H9 (cell line): ENCODE measurements around the gene TRIM61. TPM values are rescaled to one million over a fixed set of nuclear protein-coding genes. Genes with fewer than 3 reads are reported as not detected.
"Not testable (repeated sequence)": the region's sequence is repeated elsewhere in the genome, so short reads cannot be mapped to it uniquely, and the experiment has no call there.

Source experiments
- DNase-seq: peaks from one replicate; pipeline ENCODE4 v3.0.0-alpha.2; 2017
- H2AFZ ChIP-seq: one replicate; pipeline ENCODE4 v1.6.1; 2013; ENCODE audit warnings: mild to moderate bottlenecking, low read length, control low read depth, moderate library complexity
- H2AK5ac ChIP-seq: 2 replicates; pipeline ENCODE4 v1.6.1; 2013; ENCODE audit warnings: low read length, control low read depth, mixed read lengths; ENCODE audit not compliant: insufficient read length
- H2BK120ac ChIP-seq: one replicate; pipeline ENCODE4 v1.6.1; 2013; ENCODE audit warnings: low read depth, mild to moderate bottlenecking, low read length, control low read depth, inconsistent platforms; ENCODE audit not compliant: poor library complexity, severe bottlenecking
- H2BK12ac ChIP-seq: 2 replicates; pipeline ENCODE4 v1.6.1; 2013; ENCODE audit warnings: low read length, control low read depth, mixed read lengths, low read depth; ENCODE audit not compliant: insufficient read length
- H2BK15ac ChIP-seq: 2 replicates; pipeline ENCODE4 v1.6.1; 2013; ENCODE audit warnings: low read depth, low read length, control low read depth
- H2BK20ac ChIP-seq: one replicate; pipeline ENCODE4 v1.6.1; 2013; ENCODE audit warnings: low read depth, mild to moderate bottlenecking, low read length, control low read depth, inconsistent platforms; ENCODE audit not compliant: poor library complexity, severe bottlenecking
- H2BK5ac ChIP-seq: 2 replicates; pipeline ENCODE4 v1.6.1; 2013; ENCODE audit warnings: low read length, control low read depth, mixed read lengths; ENCODE audit not compliant: insufficient read length
- H3K14ac ChIP-seq: 2 replicates; pipeline ENCODE4 v1.6.1; 2013; ENCODE audit warnings: low read length, control low read depth; ENCODE audit not compliant: insufficient read depth
- H3K18ac ChIP-seq: 2 replicates; pipeline ENCODE4 v1.6.1; 2013; ENCODE audit warnings: low read depth, mild to moderate bottlenecking, mixed read lengths, low read length, control low read depth; ENCODE audit not compliant: insufficient read length
- H3K23ac ChIP-seq: 2 replicates; pipeline ENCODE4 v1.6.1; 2013; ENCODE audit warnings: low read length, control low read depth, mixed read lengths, low read depth; ENCODE audit not compliant: insufficient read length
- H3K23me2 ChIP-seq: 2 replicates; pipeline ENCODE4 v1.6.1; 2013; ENCODE audit warnings: low read depth, mild to moderate bottlenecking, mixed read lengths, low read length, control low read depth; ENCODE audit not compliant: insufficient read length, poor library complexity, severe bottlenecking
- H3K27ac ChIP-seq: 2 replicates; pipeline ENCODE4 v1.5.1; 2013; ENCODE audit warnings: low read length, control low read depth, mixed read lengths, low read depth; ENCODE audit not compliant: insufficient read length
- H3K27me3 ChIP-seq: 2 replicates; pipeline ENCODE4 v1.6.1; 2013; ENCODE audit warnings: low read length, control low read depth, inconsistent platforms; ENCODE audit not compliant: insufficient read depth
- H3K4ac ChIP-seq: 2 replicates; pipeline ENCODE4 v1.6.1; 2013; ENCODE audit warnings: low read depth, mild to moderate bottlenecking, control low read depth, inconsistent platforms, low read length, moderate library complexity
- H3K4me1 ChIP-seq: 2 replicates; pipeline ENCODE4 v1.6.1; 2013; ENCODE audit warnings: low read length, control low read depth, inconsistent platforms; ENCODE audit not compliant: insufficient read depth
- H3K4me2 ChIP-seq: 2 replicates; pipeline ENCODE4 v1.6.1; 2013; ENCODE audit warnings: low read length, control low read depth, mixed read lengths; ENCODE audit not compliant: insufficient read length, insufficient read depth
- H3K56ac ChIP-seq: 2 replicates; pipeline ENCODE4 v1.6.1; 2013; ENCODE audit warnings: low read depth, mild to moderate bottlenecking, mixed read lengths, low read length, control low read depth; ENCODE audit not compliant: insufficient read length
- H3K79me1 ChIP-seq: 2 replicates; pipeline ENCODE4 v1.6.1; 2013; ENCODE audit warnings: low read depth, mild to moderate bottlenecking, moderate library complexity, low read length, control low read depth, inconsistent platforms; ENCODE audit not compliant: insufficient read depth, poor library complexity, severe bottlenecking
- H3K79me2 ChIP-seq: 2 replicates; pipeline ENCODE4 v1.6.1; 2013; ENCODE audit warnings: low read length, control low read depth, inconsistent platforms; ENCODE audit not compliant: insufficient read depth
- H3K9ac ChIP-seq: 2 replicates; pipeline ENCODE4 v1.6.1; 2013; ENCODE audit warnings: low read length, control low read depth, mixed read lengths; ENCODE audit not compliant: insufficient read length; ENCODE audit errors: extremely low read depth
- H3K9me3 ChIP-seq: one replicate; pipeline ENCODE4 v1.6.1; 2013; ENCODE audit warnings: low read depth, low read length, inconsistent platforms; ENCODE audit not compliant: control insufficient read depth
- H3T11ph ChIP-seq: one replicate; pipeline ENCODE4 v1.6.1; 2013; ENCODE audit warnings: mild to moderate bottlenecking, low read length, control low read depth, inconsistent platforms
- H4K20me1 ChIP-seq: one replicate; pipeline ENCODE4 v1.6.1; 2013; ENCODE audit not compliant: control insufficient read depth, insufficient read length, insufficient read depth
- H4K5ac ChIP-seq: 2 replicates; pipeline ENCODE4 v1.6.1; 2013; ENCODE audit warnings: low read depth, mild to moderate bottlenecking, mixed read lengths, low read length, control low read depth; ENCODE audit not compliant: insufficient read length
- H4K8ac ChIP-seq: replicated peaks from 2 replicates; pipeline ENCODE4 v1.6.1; 2013; ENCODE audit warnings: low read length, control low read depth, mixed read lengths, low read depth; ENCODE audit not compliant: insufficient read length
- H4K91ac ChIP-seq: 2 replicates; pipeline ENCODE4 v1.6.1; 2013; ENCODE audit warnings: low read depth, mild to moderate bottlenecking, moderate library complexity, mixed read lengths, low read length, control low read depth; ENCODE audit not compliant: insufficient read length
- H3K27ac Mint-ChIP-seq, 3 experiments: 2 replicates in 2 of 3; 3 replicates in 1 of 3; pipeline ENCODE4 v1.8.0; 2020 to 2021; ENCODE audit warnings: mixed read lengths in 3 of 3, mild to moderate bottlenecking in 1 of 3, moderate library complexity in 1 of 3
- H3K27me3 Mint-ChIP-seq: 2 replicates; pipeline ENCODE4 v1.8.0; 2021; ENCODE audit warnings: low read depth, mild to moderate bottlenecking, moderate library complexity, mixed read lengths
- H3K36me3 Mint-ChIP-seq, 3 experiments: 2 replicates in 2 of 3; 3 replicates in 1 of 3; pipeline ENCODE4 v1.8.0; 2020 to 2021; ENCODE audit warnings: low read depth in 3 of 3, mixed read lengths in 3 of 3; ENCODE audit not compliant: insufficient read depth in 1 of 3
- H3K4me1 Mint-ChIP-seq, 2 experiments: 2 replicates each; pipeline ENCODE4 v1.8.0; 2020; ENCODE audit warnings: mixed read lengths in 2 of 2
- H3K4me3 Mint-ChIP-seq, 2 experiments: 2 replicates in 1 of 2; 3 replicates in 1 of 2; pipeline ENCODE4 v1.8.0; 2020 to 2021; ENCODE audit warnings: mild to moderate bottlenecking in 2 of 2, mixed read lengths in 2 of 2, moderate library complexity in 1 of 2
- H3K9me3 Mint-ChIP-seq, 2 experiments: 2 replicates in 1 of 2; 3 replicates in 1 of 2; pipeline ENCODE4 v1.8.0; 2020; ENCODE audit warnings: mild to moderate bottlenecking in 2 of 2, mixed read lengths in 2 of 2, moderate library complexity in 1 of 2
- WGBS: extraction: QIAGEN DNeasy Blood & Tissue Kit; methylation state at CpG from one replicate; pipeline ENCODE4 v1.1.7; 2013; ENCODE audit warnings: missing lambda C conversion rate, low lambda C conversion rate, mixed read lengths; ENCODE audit not compliant: insufficient read length; ENCODE audit errors: extremely low coverage; 5-methylcytosine and 5-hydroxymethylcytosine counted together
- total RNA-seq: library from RNA; stranded (reverse); gene quantifications from 2 replicates; pipeline ENCODE4 v1.2.1, GENCODE V29; 2021
- TF ChIP-seq, protein P1 (sequence below): fragments of 200-600 bp; sonication (generic); conservative IDR thresholded peaks from 3 replicates; pipeline ENCODE4 v1.8.0; 2021; ENCODE audit warnings: antibody characterized with exemption, mild to moderate bottlenecking

TRIM61 gene
- total RNA-seq, 1 experiment from 2014 or later = 0.52 TPM

DNA sequence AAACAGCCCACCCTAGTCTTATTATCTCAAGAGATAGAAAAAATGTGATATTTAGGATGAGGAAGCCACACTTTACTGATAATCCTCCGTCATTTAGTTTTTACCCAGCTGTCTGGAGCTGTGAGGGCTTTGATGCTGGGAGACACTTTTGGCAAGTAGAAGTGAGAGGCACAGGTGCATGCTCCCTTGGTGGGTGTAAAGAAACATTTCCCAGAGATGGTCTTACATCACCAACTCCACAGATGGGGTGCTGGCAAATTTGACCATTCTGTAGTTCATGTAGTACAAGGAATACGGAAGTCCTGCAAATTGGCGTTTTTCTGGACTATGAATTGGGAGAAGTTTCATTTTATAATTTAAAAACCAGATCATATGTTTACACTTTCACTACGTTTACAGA, 28.5 kb downstream of the TRIM61 start:
- Histone ChIP-seq H3K23ac (no peak overlapping the region), H4K20me1 (no peaks in the 10 kb centered on the region), H3K79me1 (no peaks in the 10 kb centered on the region), H3K4me1 (no peaks in the 10 kb centered on the region), H2BK15ac (no peak overlapping the region), H3K9ac (no peak overlapping the region), H2AK5ac (no peak overlapping the region), H4K91ac (no peak overlapping the region), H2BK120ac (no peak overlapping the region), H2BK20ac (no peak overlapping the region), H3K56ac (no peak overlapping the region), H4K5ac (no peak overlapping the region), H3K79me2 (no peaks in the 10 kb centered on the region), H3K27ac (no peak overlapping the region), H3K4ac (no peak overlapping the region), H2AFZ (no peak overlapping the region), H3K23me2 (no peaks in the 10 kb centered on the region), H3K9me3 (no peaks in the 10 kb centered on the region), H3K14ac (no peak overlapping the region), H3K27me3 (no peaks in the 10 kb centered on the region), H3T11ph (no peak overlapping the region), H4K8ac (no peak overlapping the region), H2BK5ac (no peak overlapping the region), H3K18ac (no peak overlapping the region), H3K4me2 (no peak overlapping the region), H2BK12ac (no peak overlapping the region)
- Mint-ChIP-seq H3K4me1 (peaks cover 27 to 29% of the 10 kb centered on the region in 2 experiments), H3K36me3 (no peaks in the 10 kb centered on the region), H3K9me3 (no peaks in the 10 kb centered on the region), H3K4me3 (no peak overlapping the region), H3K27ac (no peak overlapping the region), H3K27me3 (no peaks in the 10 kb centered on the region)
- DNase-seq = no peak
- no CpG with 5 or more reads among the region's 4 CpGs for WGBS
- TF ChIP-seq, protein P1, sequence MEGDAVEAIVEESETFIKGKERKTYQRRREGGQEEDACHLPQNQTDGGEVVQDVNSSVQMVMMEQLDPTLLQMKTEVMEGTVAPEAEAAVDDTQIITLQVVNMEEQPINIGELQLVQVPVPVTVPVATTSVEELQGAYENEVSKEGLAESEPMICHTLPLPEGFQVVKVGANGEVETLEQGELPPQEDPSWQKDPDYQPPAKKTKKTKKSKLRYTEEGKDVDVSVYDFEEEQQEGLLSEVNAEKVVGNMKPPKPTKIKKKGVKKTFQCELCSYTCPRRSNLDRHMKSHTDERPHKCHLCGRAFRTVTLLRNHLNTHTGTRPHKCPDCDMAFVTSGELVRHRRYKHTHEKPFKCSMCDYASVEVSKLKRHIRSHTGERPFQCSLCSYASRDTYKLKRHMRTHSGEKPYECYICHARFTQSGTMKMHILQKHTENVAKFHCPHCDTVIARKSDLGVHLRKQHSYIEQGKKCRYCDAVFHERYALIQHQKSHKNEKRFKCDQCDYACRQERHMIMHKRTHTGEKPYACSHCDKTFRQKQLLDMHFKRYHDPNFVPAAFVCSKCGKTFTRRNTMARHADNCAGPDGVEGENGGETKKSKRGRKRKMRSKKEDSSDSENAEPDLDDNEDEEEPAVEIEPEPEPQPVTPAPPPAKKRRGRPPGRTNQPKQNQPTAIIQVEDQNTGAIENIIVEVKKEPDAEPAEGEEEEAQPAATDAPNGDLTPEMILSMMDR = no peak

DNA sequence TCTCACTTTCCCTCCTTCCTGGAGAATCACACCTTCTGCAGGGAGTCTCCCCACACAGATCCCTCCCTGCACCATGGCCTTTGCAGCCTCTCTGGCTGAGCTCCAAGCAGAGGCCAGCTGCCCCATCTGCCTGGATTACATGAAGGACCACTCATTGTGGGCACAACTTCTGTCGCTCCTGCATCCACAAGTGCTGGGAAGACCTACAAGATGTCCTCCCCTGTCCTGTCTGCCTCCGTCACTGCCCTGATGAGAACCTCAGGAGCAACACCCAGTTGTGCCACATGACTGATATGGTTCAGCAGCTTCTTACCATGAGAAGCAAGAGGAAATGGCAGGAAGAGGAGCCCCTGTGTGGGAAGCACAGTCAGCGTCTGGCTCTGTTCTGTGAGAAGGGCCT, 29.5 kb downstream of the TRIM61 start:
- not testable (repeated sequence) for H3T11ph ChIP-seq, H3K4me2 ChIP-seq, H2BK15ac ChIP-seq, H3K27ac ChIP-seq, H3K79me2 ChIP-seq, H3K9ac ChIP-seq, DNase-seq, H3K27me3 Mint-ChIP-seq, H4K8ac ChIP-seq, H3K9me3 ChIP-seq, H3K23ac ChIP-seq, H4K20me1 ChIP-seq, H3K9me3 Mint-ChIP-seq, H3K4ac ChIP-seq, H3K56ac ChIP-seq, H3K23me2 ChIP-seq, H3K27ac Mint-ChIP-seq, H4K91ac ChIP-seq, H2BK5ac ChIP-seq, H2BK12ac ChIP-seq, H2AFZ ChIP-seq, H3K14ac ChIP-seq, H4K5ac ChIP-seq, H2BK120ac ChIP-seq, H3K4me3 Mint-ChIP-seq, H3K4me1 ChIP-seq, H3K27me3 ChIP-seq, H3K79me1 ChIP-seq, H2AK5ac ChIP-seq, H3K36me3 Mint-ChIP-seq, H3K18ac ChIP-seq, H2BK20ac ChIP-seq
- WGBS = no CpG with 5 or more reads among the region's 3 CpGs
- H3K4me1 Mint-ChIP-seq = peaks cover 20 to 24% of the 10 kb centered on the region in 2 experiments
